WTC11 (cell line): ENCODE measurements around the gene NRXN3. TPM values are rescaled to one million over a fixed set of nuclear protein-coding genes. Genes with fewer than 3 reads are reported as not detected.

Source experiments
- ATAC-seq: fragments of 200-7000 bp; cut with Tn5 transposase; 2 replicates; pipeline ENCODE4 v1.10.0; 2021; ENCODE audit warnings: mild to moderate bottlenecking, moderate library complexity
- CTCF ChIA-PET: fragments of 300-600 bp; sonication (Branson Sonifier 250); formaldehyde crosslinking; loops from one replicate; lab custom pipeline; 2021; ENCODE audit warnings: antibody characterized with exemption; lab: Charles Lee
- POLR2A ChIA-PET: fragments of 350-600 bp; sonication (Branson Sonifier 250); formaldehyde crosslinking; loops from one replicate; lab custom pipeline; 2021; ENCODE audit warnings: antibody characterized with exemption; lab: Charles Lee
- DNase-seq: peaks from one replicate; pipeline ENCODE4 v3.0.0; 2021; ENCODE audit warnings: low spot score
- H3K27ac Mint-ChIP-seq: 2 replicates; pipeline ENCODE4 v1.8.0; 2021; ENCODE audit warnings: mixed read lengths
- H3K27me3 Mint-ChIP-seq: 2 replicates; pipeline ENCODE4 v1.8.0; 2021; ENCODE audit warnings: low read depth, mild to moderate bottlenecking, moderate library complexity, mixed read lengths
- H3K36me3 Mint-ChIP-seq: 2 replicates; pipeline ENCODE4 v1.8.0; 2021; ENCODE audit warnings: mixed read lengths
- H3K4me1 Mint-ChIP-seq: 2 replicates; pipeline ENCODE4 v1.8.0; 2022; ENCODE audit warnings: mixed read lengths
- H3K4me3 Mint-ChIP-seq: 2 replicates; pipeline ENCODE4 v1.8.0; 2021; ENCODE audit warnings: mild to moderate bottlenecking, moderate library complexity, mixed read lengths
- H3K9me3 Mint-ChIP-seq: 2 replicates; pipeline ENCODE4 v1.8.0; 2021; ENCODE audit warnings: mixed read lengths
- AR ChIP-seq: fragments of 250-450 bp; sonication (Bioruptor Pico); IDR thresholded peaks from 2 replicates; pipeline ENCODE4 v1.9.0; 2021; ENCODE audit warnings: mild to moderate bottlenecking
- ATF6 ChIP-seq: sonication (generic); formaldehyde crosslinking; IDR thresholded peaks from 2 replicates; pipeline ENCODE4 v1.8.1; 2023; ENCODE audit warnings: mild to moderate bottlenecking, missing genetic modification reagents
- CREB1 ChIP-seq: sonication (generic); formaldehyde crosslinking; IDR thresholded peaks from 2 replicates; pipeline ENCODE4 v1.8.0; 2023; ENCODE audit warnings: mild to moderate bottlenecking, missing genetic modification reagents
- E2F5 ChIP-seq: sonication (generic); formaldehyde crosslinking; IDR thresholded peaks from 2 replicates; pipeline ENCODE4 v1.8.1; 2022; ENCODE audit warnings: mild to moderate bottlenecking, moderate library complexity, missing genetic modification reagents
- EMX1 ChIP-seq: fragments of 250-450 bp; sonication (Bioruptor Pico); IDR thresholded peaks from 2 replicates; pipeline ENCODE4 v1.8.0; 2021; ENCODE audit warnings: mild to moderate bottlenecking
- IRF2 ChIP-seq: sonication (generic); formaldehyde crosslinking; IDR thresholded peaks from 2 replicates; pipeline ENCODE4 v1.8.0; 2022; ENCODE audit warnings: low read depth, missing genetic modification reagents, borderline replicate concordance
- NR3C1 ChIP-seq: sonication (generic); formaldehyde crosslinking; conservative IDR thresholded peaks from 2 replicates; pipeline ENCODE4 v1.8.1; 2023; ENCODE audit warnings: low read depth, mild to moderate bottlenecking, missing genetic modification reagents
- PRDM15 ChIP-seq: sonication (generic); formaldehyde crosslinking; IDR thresholded peaks from 2 replicates; pipeline ENCODE4 v1.8.0; 2022; ENCODE audit warnings: missing genetic modification reagents
- PRRX2 ChIP-seq: fragments of 250-450 bp; sonication (Bioruptor Pico); IDR thresholded peaks from 2 replicates; pipeline ENCODE4 v1.8.0; 2021; ENCODE audit warnings: mild to moderate bottlenecking
- RELA ChIP-seq: sonication (generic); formaldehyde crosslinking; IDR thresholded peaks from 2 replicates; pipeline ENCODE4 v1.8.1; 2022; ENCODE audit warnings: missing genetic modification reagents, mild to moderate bottlenecking, borderline replicate concordance
- SP1 ChIP-seq: sonication (generic); formaldehyde crosslinking; conservative IDR thresholded peaks from 2 replicates; pipeline ENCODE4 v1.8.1; 2022; ENCODE audit warnings: missing genetic modification reagents
- STAT6 ChIP-seq: sonication (generic); formaldehyde crosslinking; conservative IDR thresholded peaks from 2 replicates; pipeline ENCODE4 v1.8.1; 2023; ENCODE audit warnings: mild to moderate bottlenecking, low read depth, missing genetic modification reagents, moderate library complexity
- ZNF263 ChIP-seq: sonication (generic); formaldehyde crosslinking; IDR thresholded peaks from 2 replicates; pipeline ENCODE4 v1.8.1; 2022; ENCODE audit warnings: low read depth, mild to moderate bottlenecking, moderate library complexity, missing genetic modification reagents
- ZNF425 ChIP-seq: fragments of 250-450 bp; sonication (Bioruptor Pico); conservative IDR thresholded peaks from 2 replicates; pipeline ENCODE4 v1.9.0; 2021; ENCODE audit warnings: mild to moderate bottlenecking
- total RNA-seq: library from RNA; stranded (reverse); gene quantifications from 3 replicates; pipeline ENCODE4 v1.2.3, GENCODE V29; 2021
- TF ChIP-seq, protein P1 (sequence below): sonication (generic); formaldehyde crosslinking; IDR thresholded peaks from 2 replicates; pipeline ENCODE4 v1.8.0; 2022; ENCODE audit warnings: mild to moderate bottlenecking, missing genetic modification reagents
- TF ChIP-seq, protein P2 (sequence below): fragments of 250-450 bp; sonication (Bioruptor Pico); IDR thresholded peaks from 2 replicates; pipeline ENCODE4 v2.1.2; 2022; ENCODE audit warnings: mild to moderate bottlenecking, moderate library complexity
- TF ChIP-seq, protein P3 (sequence below): sonication (generic); formaldehyde crosslinking; IDR thresholded peaks from 2 replicates; pipeline ENCODE4 v1.8.1; 2023; ENCODE audit warnings: mild to moderate bottlenecking, moderate library complexity, missing genetic modification reagents

The NRXN3 gene
- total RNA-seq, 1 experiment from 2014 or later: 3.0 TPM

- no peak for TF ChIP-seq ZNF425 (CRISPR knock-in tag)
- TF ChIP-seq, all 79 proteins: peak for 0
These were observed 540.8 kb downstream of the NRXN3 start (continued) for GRCh38 chr14:78710963-78711362.

- Mint-ChIP-seq H3K36me3 (no peaks in the 10 kb centered on the region), H3K27me3 (no peaks in the 10 kb centered on the region), H3K4me3 (no peak overlapping the region), H3K27ac (no peak overlapping the region), H3K4me1 (peaks cover 6% of the 10 kb centered on the region), H3K9me3 (no peaks in the 10 kb centered on the region)
- DNase-seq (no peak), ATAC-seq (no peak)
- ChIA-PET CTCF (no interaction called here), POLR2A (no interaction called here)
- TF ChIP-seq ZNF263 (CRISPR knock-in tag): no peak
- no peak for TF ChIP-seq NR3C1 (CRISPR knock-in tag)
- no peak for TF ChIP-seq SP1
- TF ChIP-seq, protein P1, sequence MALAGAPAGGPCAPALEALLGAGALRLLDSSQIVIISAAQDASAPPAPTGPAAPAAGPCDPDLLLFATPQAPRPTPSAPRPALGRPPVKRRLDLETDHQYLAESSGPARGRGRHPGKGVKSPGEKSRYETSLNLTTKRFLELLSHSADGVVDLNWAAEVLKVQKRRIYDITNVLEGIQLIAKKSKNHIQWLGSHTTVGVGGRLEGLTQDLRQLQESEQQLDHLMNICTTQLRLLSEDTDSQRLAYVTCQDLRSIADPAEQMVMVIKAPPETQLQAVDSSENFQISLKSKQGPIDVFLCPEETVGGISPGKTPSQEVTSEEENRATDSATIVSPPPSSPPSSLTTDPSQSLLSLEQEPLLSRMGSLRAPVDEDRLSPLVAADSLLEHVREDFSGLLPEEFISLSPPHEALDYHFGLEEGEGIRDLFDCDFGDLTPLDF (CRISPR knock-in tag): no peak
- TF ChIP-seq RELA (CRISPR knock-in tag): no peak
- no peak for TF ChIP-seq EMX1 (CRISPR knock-in tag)
- TF ChIP-seq STAT6: no peak
- TF ChIP-seq AR (CRISPR knock-in tag): no peak
- TF ChIP-seq, protein P2, sequence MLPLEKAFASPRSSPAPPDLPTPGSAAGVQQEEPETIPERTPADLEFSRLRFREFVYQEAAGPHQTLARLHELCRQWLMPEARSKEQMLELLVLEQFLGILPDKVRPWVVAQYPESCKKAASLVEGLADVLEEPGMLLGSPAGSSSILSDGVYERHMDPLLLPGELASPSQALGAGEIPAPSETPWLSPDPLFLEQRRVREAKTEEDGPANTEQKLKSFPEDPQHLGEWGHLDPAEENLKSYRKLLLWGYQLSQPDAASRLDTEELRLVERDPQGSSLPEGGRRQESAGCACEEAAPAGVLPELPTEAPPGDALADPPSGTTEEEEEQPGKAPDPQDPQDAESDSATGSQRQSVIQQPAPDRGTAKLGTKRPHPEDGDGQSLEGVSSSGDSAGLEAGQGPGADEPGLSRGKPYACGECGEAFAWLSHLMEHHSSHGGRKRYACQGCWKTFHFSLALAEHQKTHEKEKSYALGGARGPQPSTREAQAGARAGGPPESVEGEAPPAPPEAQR (CRISPR knock-in tag): no peak
- no peak for TF ChIP-seq IRF2
- TF ChIP-seq PRRX2 (CRISPR knock-in tag): no peak
- no peak for TF ChIP-seq PRDM15 (CRISPR knock-in tag)
- no peak for TF ChIP-seq E2F5 (CRISPR knock-in tag)
- TF ChIP-seq, protein P3, sequence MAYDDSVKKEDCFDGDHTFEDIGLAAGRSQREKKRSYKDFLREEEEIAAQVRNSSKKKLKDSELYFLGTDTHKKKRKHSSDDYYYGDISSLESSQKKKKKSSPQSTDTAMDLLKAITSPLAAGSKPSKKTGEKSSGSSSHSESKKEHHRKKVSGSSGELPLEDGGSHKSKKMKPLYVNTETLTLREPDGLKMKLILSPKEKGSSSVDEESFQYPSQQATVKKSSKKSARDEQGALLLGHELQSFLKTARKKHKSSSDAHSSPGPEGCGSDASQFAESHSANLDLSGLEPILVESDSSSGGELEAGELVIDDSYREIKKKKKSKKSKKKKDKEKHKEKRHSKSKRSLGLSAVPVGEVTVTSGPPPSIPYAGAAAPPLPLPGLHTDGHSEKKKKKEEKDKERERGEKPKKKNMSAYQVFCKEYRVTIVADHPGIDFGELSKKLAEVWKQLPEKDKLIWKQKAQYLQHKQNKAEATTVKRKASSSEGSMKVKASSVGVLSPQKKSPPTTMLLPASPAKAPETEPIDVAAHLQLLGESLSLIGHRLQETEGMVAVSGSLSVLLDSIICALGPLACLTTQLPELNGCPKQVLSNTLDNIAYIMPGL: no peak
- no peak for TF ChIP-seq CREB1 (CRISPR knock-in tag)
- TF ChIP-seq ATF6 (CRISPR knock-in tag): no peak
These were observed 543.5 kb downstream of the NRXN3 start for GRCh38 chr14:78713716-78714115.
